Endometrium (tissue), 2 donors: ENCODE data around the gene LGALS3BP.

Experiments used
- FAIRE-seq: peaks from 2 replicates; lab custom pipeline; 2012; peaks lifted over from hg19 to GRCh38; lab: Jason Lieb, UNC
- donor health status: control.
- donor health status: control.

The LGALS3BP gene

DNA sequence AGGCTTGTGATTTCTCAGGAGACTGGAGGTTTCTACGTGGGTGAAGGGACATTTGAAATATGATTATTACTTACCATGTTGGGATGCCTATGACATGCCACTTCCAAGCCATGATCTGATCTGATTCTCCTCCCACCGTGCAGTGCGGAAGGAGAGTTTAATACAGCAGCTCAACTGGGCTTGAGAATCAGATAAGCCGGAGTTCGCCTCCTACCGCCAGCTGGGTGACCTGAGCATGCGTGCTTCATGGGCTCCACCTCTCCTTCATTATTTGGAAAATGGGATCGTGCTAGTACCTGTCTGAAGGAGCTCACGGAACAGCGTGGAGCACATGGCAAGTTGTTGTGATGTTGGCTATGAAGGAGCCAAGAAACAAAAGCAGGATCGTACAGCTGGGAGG, 42.2 kb downstream of the LGALS3BP start:
- FAIRE-seq, result no peak

GRCh38 chr17:78935419-78936323, 44.1 kb downstream of the LGALS3BP start:
- no peak for FAIRE-seq

GRCh38 chr17:78934681-78935418, 44.9 kb downstream of the LGALS3BP start:
- FAIRE-seq, result no peak

DNA sequence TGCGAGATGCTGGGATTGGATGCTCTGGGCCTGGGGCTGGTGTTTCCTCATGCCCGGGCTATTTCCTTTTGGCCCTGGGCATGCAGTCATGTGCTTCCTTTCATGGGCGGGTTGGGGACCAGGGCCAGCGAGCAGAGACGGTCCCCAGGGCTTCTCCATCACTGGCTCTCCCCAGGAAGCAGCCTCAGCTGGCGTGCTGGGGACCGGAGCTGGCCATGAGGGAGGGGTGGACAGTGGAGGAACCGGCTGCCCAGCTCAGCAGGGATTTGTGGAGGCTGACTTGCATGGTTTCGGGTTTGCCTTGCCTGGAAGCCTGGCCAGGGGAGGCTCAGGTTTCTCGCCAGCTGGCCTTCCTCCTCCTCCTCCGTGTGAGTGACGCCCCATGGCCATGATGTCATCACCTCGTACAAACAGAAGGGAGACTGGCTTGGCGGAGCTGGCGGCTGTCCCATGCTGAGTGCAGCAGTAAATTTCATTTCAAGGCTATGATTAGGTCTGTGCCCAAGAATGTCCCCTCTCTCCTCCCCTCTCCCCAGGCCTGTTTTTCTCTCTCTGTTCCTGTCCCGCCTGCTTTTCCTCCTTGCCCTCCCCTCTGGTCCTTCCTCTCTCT, 45.7 kb downstream of the LGALS3BP start:
- FAIRE-seq, result peak; percentile 91

DNA sequence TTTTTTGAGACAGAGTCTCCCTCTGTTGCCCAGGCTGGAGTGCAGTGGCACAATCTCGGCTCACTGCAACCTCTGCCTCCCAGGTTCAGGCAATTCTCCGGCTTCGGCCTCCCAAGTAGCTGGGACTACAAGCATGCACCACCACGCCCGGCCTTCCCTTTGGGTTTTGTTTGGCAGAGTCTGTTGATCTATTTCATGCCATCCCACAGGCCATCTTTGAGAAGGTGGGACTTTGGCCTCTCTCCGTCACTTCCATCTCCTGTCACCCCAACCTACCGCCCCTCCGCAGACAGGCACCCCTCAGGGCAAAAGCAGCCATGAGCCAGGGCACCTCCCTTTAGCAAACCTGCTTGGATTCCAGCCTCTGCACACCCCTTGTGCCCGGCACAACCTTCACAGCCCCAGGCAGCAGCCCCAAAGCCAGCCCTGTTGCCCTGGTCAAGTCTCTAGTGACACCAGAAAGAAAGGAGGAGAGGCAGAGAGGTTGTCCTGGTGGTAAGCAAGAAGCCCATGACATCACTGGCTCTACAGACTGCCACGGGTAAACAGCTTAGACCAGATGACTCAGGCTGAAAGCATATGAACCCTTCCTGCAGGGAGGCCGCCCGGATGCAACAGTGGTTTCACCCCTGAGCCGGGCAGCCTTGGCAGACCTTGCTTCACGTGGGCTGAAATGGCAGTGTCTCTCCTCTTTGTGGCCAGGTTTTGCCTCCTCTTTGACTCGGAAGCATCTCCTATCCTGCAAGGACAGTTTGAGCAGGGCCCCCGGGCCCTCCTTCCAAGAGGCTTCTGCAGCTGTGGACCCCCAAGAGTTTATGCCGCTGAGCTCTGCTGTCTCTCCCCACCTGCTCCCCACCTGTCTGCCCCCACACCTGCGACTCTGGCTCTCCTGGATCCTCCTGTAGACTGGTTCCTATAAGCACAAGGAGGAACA, 46.4 kb downstream of the LGALS3BP start:
- FAIRE-seq, result no peak

DNA sequence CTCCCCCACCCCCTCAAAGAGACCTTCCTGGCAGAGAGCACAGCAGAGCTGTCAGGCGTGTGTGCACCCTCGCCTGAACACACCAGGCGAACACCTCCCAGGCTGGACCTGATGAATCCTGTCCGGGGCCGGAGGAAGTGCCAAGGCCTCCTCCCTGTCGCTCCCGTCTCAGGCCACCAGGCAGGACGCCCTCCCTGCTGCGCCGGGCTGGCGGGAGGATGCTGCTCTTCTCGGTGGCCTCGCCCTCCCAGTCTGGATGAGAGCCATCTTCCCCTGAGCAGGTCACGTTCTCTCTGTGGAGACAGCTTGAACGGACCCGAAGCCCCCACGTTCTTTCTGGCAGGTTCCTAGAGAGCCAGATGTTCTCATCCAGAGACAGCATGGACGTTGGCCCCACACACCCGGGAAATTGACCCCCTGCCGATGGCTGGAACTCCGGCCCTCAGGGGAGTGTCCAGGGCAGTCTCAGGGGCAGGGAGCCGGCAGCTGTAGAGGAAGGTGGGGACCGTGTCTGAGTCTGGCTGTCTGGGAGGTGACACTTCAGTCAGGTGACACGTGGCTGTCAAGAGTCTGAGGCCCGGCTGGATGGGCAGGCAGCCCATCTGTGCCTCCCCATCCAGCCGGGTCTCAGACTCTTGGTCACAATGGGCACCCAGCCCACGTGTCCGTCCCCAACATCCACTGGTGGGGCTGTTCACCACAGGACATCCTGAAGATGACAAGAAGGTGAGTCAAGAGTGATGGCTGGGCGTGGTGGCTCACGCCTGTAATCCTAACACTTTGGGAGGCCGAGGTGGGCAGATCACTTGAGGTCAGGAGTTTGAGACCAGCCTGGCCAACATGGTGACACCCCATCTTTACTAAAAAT, 49.6 kb downstream of the LGALS3BP start:
- no peak for FAIRE-seq

- peak; percentile 72 for FAIRE-seq
These were observed 53.8 kb downstream of the LGALS3BP start for GRCh38 chr17:78925662-78926555.

DNA sequence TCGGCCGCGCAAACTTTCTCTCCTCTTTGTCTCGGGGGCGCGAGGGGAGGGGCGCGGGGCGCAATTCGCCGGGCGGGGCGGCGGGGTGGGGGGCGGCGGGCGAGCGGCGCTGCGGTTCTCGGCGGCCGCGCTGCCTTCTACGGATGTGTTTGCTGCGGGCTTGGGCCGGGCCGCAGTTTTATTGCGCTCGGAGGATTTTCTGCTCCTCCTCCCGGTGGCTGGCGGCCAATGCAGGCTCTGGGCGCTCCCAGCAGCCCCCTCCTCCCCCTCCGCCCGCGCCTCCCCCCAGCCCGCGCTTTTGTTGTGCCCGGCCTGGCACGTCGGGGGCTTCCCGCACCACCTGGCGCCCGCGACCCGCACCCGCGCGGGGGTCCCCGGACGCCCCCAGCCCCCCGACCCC, 54.5 kb downstream of the LGALS3BP start, which contains the start of gene TIMP2:
TIMP2 (minus strand) TSS at position 154 of the 400 bp plus-strand sequence. CDS start 299 bp downstream, outside the sequence.
- FAIRE-seq, result no peak

GRCh38 chr17:78924481-78925151, 55.1 kb downstream of the LGALS3BP start:
- FAIRE-seq, result no peak

- FAIRE-seq, result no peak
These were observed 55.9 kb downstream of the LGALS3BP start for GRCh38 chr17:78923660-78924453.

GRCh38 chr17:78922816-78923498, 56.8 kb downstream of the LGALS3BP start:
- FAIRE-seq, result no peak

- no peak for FAIRE-seq
These were observed 58.2 kb downstream of the LGALS3BP start for GRCh38 chr17:78921437-78921971.
